A549 (cell line): ENCODE data around the gene AKAP9. TPM values are rescaled to one million over a fixed set of nuclear protein-coding genes. Genes with fewer than 3 reads are reported as not detected.

Source experiments
- ATAC-seq, 2 experiments: fragments of 200-7000 bp in 1 of 2; fragments of >200 bp in 1 of 2; cut with Nextera tagmentation in 1 of 2; cut with Tn5 transposase in 1 of 2; 3 replicates each; pipeline versions ENCODE4 v1.8.0 to v1.9.1; 2018 to 2020; ENCODE audit warnings: mild to moderate bottlenecking in 1 of 2, moderate library complexity in 1 of 2
- CTCF ChIA-PET: fragments of 300-600 bp; sonication (Branson Sonifier 250); formaldehyde crosslinking; extraction: SDS; loops from one replicate; lab custom pipeline; 2021; ENCODE audit warnings: antibody characterized with exemption, inconsistent platforms; lab: Yijun Ruan, JAX
- POLR2A ChIA-PET: fragments of 350-600 bp; formaldehyde crosslinking; extraction: SDS; loops from one replicate; lab custom pipeline; 2021; ENCODE audit warnings: antibody characterized with exemption, inconsistent platforms; lab: Yijun Ruan, JAX
- DNase-seq, 2 experiments: peaks; one replicate each; pipeline versions ENCODE4 v3.0.0 to v3.0.0-alpha.2; 2011 to 2016; ENCODE audit warnings: low read depth in 1 of 2, low spot score in 1 of 2
- FAIRE-seq: peaks from 2 replicates; lab custom pipeline; 2011; peaks lifted over from hg19 to GRCh38; lab: Jason Lieb, UNC
- H3K27ac ChIP-seq, 2 experiments: fragments of >200 bp; sonication (Bioruptor Twin); formaldehyde crosslinking; 3 replicates each; pipeline ENCODE4 v1.5.1; 2016 to 2017
- H3K4me1 ChIP-seq: fragments of >200 bp; sonication (Bioruptor Twin); formaldehyde crosslinking; 3 replicates; pipeline ENCODE4 v1.6.1; 2016
- H3K4me2 ChIP-seq: fragments of >200 bp; sonication (Bioruptor Twin); formaldehyde crosslinking; 3 replicates; pipeline ENCODE4 v1.6.1; 2016
- H3K4me3 ChIP-seq: fragments of >200 bp; sonication (Bioruptor Twin); formaldehyde crosslinking; 3 replicates; pipeline ENCODE4 v1.5.1; 2016
- H3K9me3 ChIP-seq: fragments of >200 bp; sonication (Bioruptor Twin); formaldehyde crosslinking; 3 replicates; pipeline ENCODE4 v1.6.1; 2016
- CBX2 ChIP-seq: fragments of 200-600 bp; sonication (generic); IDR thresholded peaks from 2 replicates; pipeline ENCODE4 v1.6.1; 2016; ENCODE audit warnings: low read depth, mild to moderate bottlenecking, borderline replicate concordance
- CBX8 ChIP-seq: fragments of 200-600 bp; sonication (generic); IDR thresholded peaks from 2 replicates; pipeline ENCODE4 v1.6.1; 2016
- CHD2 ChIP-seq: fragments of 150-350 bp; IDR thresholded peaks from 2 replicates; pipeline ENCODE4 v1.6.1; 2014; ENCODE audit warnings: low read length; ENCODE audit not compliant: partially characterized antibody
- EP300 ChIP-seq, 2 experiments: fragments of >200 bp; sonication (Bioruptor Twin); formaldehyde crosslinking; IDR thresholded peaks; 2 replicates in 1 of 2; 3 replicates in 1 of 2; pipeline ENCODE4 v1.6.1; 2016 to 2017
- FOSL2 ChIP-seq, 2 experiments: fragments of 450-650 bp in 1 of 2; fragments of >200 bp in 1 of 2; sonication (Bioruptor Twin) in 1 of 2; formaldehyde crosslinking; IDR thresholded peaks; 2 replicates each; pipeline versions ENCODE4 v1.5.0 to v1.6.1; 2016 to 2020; ENCODE audit warnings: mild to moderate bottlenecking in 1 of 2, moderate library complexity in 1 of 2
- FOXS1 ChIP-seq: fragments of 250-450 bp; sonication (Bioruptor Pico); IDR thresholded peaks from 2 replicates; pipeline ENCODE4 v1.5.0; 2020; ENCODE audit warnings: mild to moderate bottlenecking, moderate library complexity
- HDAC2 ChIP-seq: fragments of 200-600 bp; sonication (generic); IDR thresholded peaks from 2 replicates; pipeline ENCODE4 v1.6.1; 2016
- HMGXB4 ChIP-seq: fragments of 250-450 bp; sonication (Bioruptor Pico); IDR thresholded peaks from 2 replicates; pipeline ENCODE4 v1.5.0; 2021; ENCODE audit warnings: mild to moderate bottlenecking, moderate library complexity, borderline replicate concordance
- HOXB13 ChIP-seq: fragments of 250-450 bp; sonication (Bioruptor Pico); IDR thresholded peaks from 2 replicates; pipeline ENCODE4 v1.5.0; 2020; ENCODE audit warnings: low read depth, mild to moderate bottlenecking, moderate library complexity
- HOXB5 ChIP-seq: fragments of 250-450 bp; sonication (Bioruptor Pico); IDR thresholded peaks from 2 replicates; pipeline ENCODE4 v1.5.0; 2020; ENCODE audit warnings: mild to moderate bottlenecking, moderate library complexity
- JUNB ChIP-seq: fragments of >200 bp; sonication (Bioruptor Twin); formaldehyde crosslinking; IDR thresholded peaks from 2 replicates; pipeline ENCODE4 v1.6.1; 2016
- MAFK ChIP-seq: fragments of 450-650 bp; IDR thresholded peaks from 2 replicates; pipeline ENCODE4 v1.6.1; 2014; ENCODE audit not compliant: partially characterized antibody
- MAX ChIP-seq: IDR thresholded peaks from 2 replicates; pipeline ENCODE4 v1.6.1; 2012
- MAZ ChIP-seq: fragments of 150-350 bp; IDR thresholded peaks from 2 replicates; pipeline ENCODE4 v1.6.1; 2014; ENCODE audit warnings: antibody characterized with exemption, low read depth, low read length, borderline replicate concordance
- NPAS2 ChIP-seq: fragments of 250-450 bp; sonication (Bioruptor Pico); IDR thresholded peaks from 2 replicates; pipeline ENCODE4 v1.8.0; 2022; ENCODE audit warnings: mild to moderate bottlenecking, moderate library complexity, borderline replicate concordance
- NR3C1 ChIP-seq: fragments of >200 bp; sonication (Bioruptor Twin); formaldehyde crosslinking; IDR thresholded peaks from 3 replicates; pipeline ENCODE4 v1.6.1; 2017
- POLR2A ChIP-seq: IDR thresholded peaks from 2 replicates; pipeline ENCODE4 v1.6.1; 2012; ENCODE audit warnings: mild to moderate bottlenecking, low read length
- POLR2AphosphoS2 ChIP-seq: conservative IDR thresholded peaks from 2 replicates; pipeline ENCODE4 v1.6.1; 2012; ENCODE audit warnings: low read length, improper control_type of control experiment, inconsistent platforms
- RAD21 ChIP-seq, 2 experiments: fragments of >200 bp in 1 of 2; sonication (Bioruptor Twin) in 1 of 2; formaldehyde crosslinking in 1 of 2; IDR thresholded peaks in 1 of 2; conservative IDR thresholded peaks in 1 of 2; 2 replicates in 1 of 2; 3 replicates in 1 of 2; pipeline ENCODE4 v1.6.1; 2012 to 2018; ENCODE audit warnings: inconsistent platforms in 1 of 2
- RCOR1 ChIP-seq: fragments of 150-350 bp; IDR thresholded peaks from 2 replicates; pipeline ENCODE4 v1.6.1; 2014; ENCODE audit warnings: antibody characterized with exemption, low read length, low read depth
- SMC3 ChIP-seq: fragments of >200 bp; sonication (Bioruptor Twin); formaldehyde crosslinking; IDR thresholded peaks from 3 replicates; pipeline ENCODE4 v1.6.1; 2018; ENCODE audit warnings: inconsistent platforms
- USF2 ChIP-seq: fragments of 450-650 bp; IDR thresholded peaks from 2 replicates; pipeline ENCODE4 v1.6.1; 2014; ENCODE audit warnings: antibody characterized with exemption
- ZC3H11A ChIP-seq: fragments of 450-650 bp; IDR thresholded peaks from 2 replicates; pipeline ENCODE4 v1.6.1; 2014; ENCODE audit warnings: antibody characterized with exemption, mild to moderate bottlenecking
- ZNF302 ChIP-seq: fragments of 250-450 bp; sonication (Bioruptor Pico); IDR thresholded peaks from 2 replicates; pipeline ENCODE4 v1.9.0; 2021; ENCODE audit warnings: inconsistent platforms, mild to moderate bottlenecking, moderate library complexity
- WGBS: methylation state at CpG from one replicate; pipeline ENCODE4 v1.1.6; 2017; ENCODE audit errors: missing lambda C conversion rate; 5-methylcytosine and 5-hydroxymethylcytosine counted together
- polyA plus RNA-seq, 4 experiments: library from polyadenylated mRNA; depleted of rRNA in 3 of 4; stranded (reverse); fragments of >200 nt; fragmentation: RNase III in 1 of 4; extraction: RNeasy Plus Mini Kit Qiagen cat#74134 plus additional on column Dnase treatment in 1 of 4; gene quantifications; 2 replicates in 3 of 4; 3 replicates in 1 of 4; pipeline ENCODE4 v1.2.3, GENCODE V29; 2011 to 2017
- TF ChIP-seq, protein P1 (sequence below): fragments of 250-450 bp; sonication (Bioruptor Pico); IDR thresholded peaks from 2 replicates; pipeline ENCODE4 v1.5.0; 2020; ENCODE audit warnings: low read depth, mild to moderate bottlenecking, moderate library complexity
- TF ChIP-seq, protein P2 (sequence below): fragments of >200 bp; sonication (Bioruptor Twin); formaldehyde crosslinking; IDR thresholded peaks from 3 replicates; pipeline ENCODE4 v1.6.1; 2016

AKAP9 gene
- polyA plus RNA-seq, 2 of the 4 experiments (the other 2 are of a cell fraction), result 11.7 to 32.3 TPM

DNA sequence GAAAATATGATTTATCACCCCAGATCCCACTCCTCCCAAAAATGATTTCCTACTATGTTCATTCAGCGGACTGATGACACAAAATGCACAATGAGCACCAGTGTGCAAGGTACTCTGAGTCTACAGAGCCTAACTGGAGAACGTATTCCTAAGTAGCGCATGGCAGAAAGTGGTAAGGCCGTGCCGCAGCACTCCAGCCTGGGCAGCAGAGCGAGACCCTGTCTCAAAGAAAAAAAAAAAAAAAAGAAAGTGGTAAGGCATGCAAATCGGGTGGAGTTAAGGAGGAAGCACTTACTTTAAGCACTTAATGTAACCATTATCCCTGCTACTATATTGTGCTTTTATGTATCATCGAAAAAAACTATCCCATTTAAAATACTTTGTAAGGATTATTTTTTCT is 168.2 kb downstream of the AKAP9 start:
- TF ChIP-seq POLR2A (no peak), HOXB5 (CRISPR knock-in tag) (no peak), JUNB (no peak), MAX (no peak), FOXS1 (no peak)
- TF ChIP-seq, protein P1, sequence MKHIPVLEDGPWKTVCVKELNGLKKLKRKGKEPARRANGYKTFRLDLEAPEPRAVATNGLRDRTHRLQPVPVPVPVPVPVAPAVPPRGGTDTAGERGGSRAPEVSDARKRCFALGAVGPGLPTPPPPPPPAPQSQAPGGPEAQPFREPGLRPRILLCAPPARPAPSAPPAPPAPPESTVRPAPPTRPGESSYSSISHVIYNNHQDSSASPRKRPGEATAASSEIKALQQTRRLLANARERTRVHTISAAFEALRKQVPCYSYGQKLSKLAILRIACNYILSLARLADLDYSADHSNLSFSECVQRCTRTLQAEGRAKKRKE (CRISPR knock-in tag), result no peak
- CTCF ChIA-PET, result no interaction called here
- no peak for FAIRE-seq

DNA sequence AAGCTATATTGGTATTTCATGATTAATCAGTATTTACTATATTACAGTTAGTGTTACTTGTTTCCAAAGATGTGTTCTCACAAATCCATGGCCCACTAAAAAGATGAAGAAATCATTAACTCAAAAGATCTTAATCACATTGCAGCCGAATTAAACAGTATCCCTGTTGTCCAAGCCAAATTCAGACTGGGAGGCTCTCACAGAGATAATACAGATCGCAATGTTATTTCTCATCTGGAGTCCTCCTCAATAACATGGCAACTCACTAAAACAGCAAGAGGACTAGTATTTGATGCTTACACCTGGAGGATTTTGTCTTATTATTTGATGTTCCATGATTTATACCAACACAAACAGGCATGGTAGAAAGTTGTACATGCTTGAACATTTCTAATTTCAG is 170.2 kb downstream of the AKAP9 start:
- Histone ChIP-seq H3K4me2 (no peak overlapping the region), H3K4me1 (no peaks in the 10 kb centered on the region), H3K4me3 (no peak overlapping the region), H3K9me3 (no peaks in the 10 kb centered on the region)
- CTCF ChIA-PET, result interaction anchor here (0.7 kb wide), 1 partner anchor 14 kb away, joined by 4 read pairs; no protein-coding TSS in a partner anchor
- no peak for ATAC-seq
- POLR2A ChIA-PET, result no interaction called here
- TF ChIP-seq RAD21 (conservative IDR thresholded peaks at IDR 0.05 in 1 of 2, IDR thresholded peaks at IDR 0.05 in 1 of 2) (no peak), NR3C1 (no peak), USF2 (no peak), RCOR1 (no peak), MAZ (no peak), HOXB5 (CRISPR knock-in tag) (no peak), CHD2 (no peak), SMC3 (no peak), CBX8 (no peak), ZNF302 (CRISPR knock-in tag) (no peak), POLR2AphosphoS2 (no peak), HDAC2 (no peak), HMGXB4 (CRISPR knock-in tag) (no peak), EP300 (IDR thresholded peaks at IDR 0.05) (no peak), MAX (no peak)
- TF ChIP-seq, all 56 proteins: peak for 0
- no peak overlapping the region for H3K27ac ChIP-seq
- FAIRE-seq, result no peak
- no peak for DNase-seq
- 89% methylated on average over 2 of the region's 2 CpGs for WGBS

More for the DNA sequence above, 168.2 kb downstream of the AKAP9 start:
- Histone ChIP-seq H3K4me3 (no peak overlapping the region), H3K27ac (no peak overlapping the region), H3K9me3 (no peaks in the 10 kb centered on the region), H3K4me1 (no peaks in the 10 kb centered on the region), H3K4me2 (no peak overlapping the region)
- DNase-seq, result no peak
- WGBS, result 91% methylated on average over 8 of the region's 8 CpGs
- POLR2A ChIA-PET, result no interaction called here
- ATAC-seq, result no peak

GRCh38 chr7:92115821-92116220 is 175.2 kb downstream of the AKAP9 start:
- Histone ChIP-seq H3K4me1 (no peaks in the 10 kb centered on the region), H3K4me3 (no peak overlapping the region), H3K27ac (no peak overlapping the region), H3K9me3 (no peaks in the 10 kb centered on the region), H3K4me2 (no peak overlapping the region)
- ChIA-PET POLR2A (no interaction called here), CTCF (no interaction called here)
- no peak for TF ChIP-seq HOXB13 (CRISPR knock-in tag)
- no peak for TF ChIP-seq JUNB
- TF ChIP-seq USF2, result no peak
- no peak for TF ChIP-seq ZC3H11A
- no peak for TF ChIP-seq NR3C1
- TF ChIP-seq CBX2, result no peak
- TF ChIP-seq, protein P2, sequence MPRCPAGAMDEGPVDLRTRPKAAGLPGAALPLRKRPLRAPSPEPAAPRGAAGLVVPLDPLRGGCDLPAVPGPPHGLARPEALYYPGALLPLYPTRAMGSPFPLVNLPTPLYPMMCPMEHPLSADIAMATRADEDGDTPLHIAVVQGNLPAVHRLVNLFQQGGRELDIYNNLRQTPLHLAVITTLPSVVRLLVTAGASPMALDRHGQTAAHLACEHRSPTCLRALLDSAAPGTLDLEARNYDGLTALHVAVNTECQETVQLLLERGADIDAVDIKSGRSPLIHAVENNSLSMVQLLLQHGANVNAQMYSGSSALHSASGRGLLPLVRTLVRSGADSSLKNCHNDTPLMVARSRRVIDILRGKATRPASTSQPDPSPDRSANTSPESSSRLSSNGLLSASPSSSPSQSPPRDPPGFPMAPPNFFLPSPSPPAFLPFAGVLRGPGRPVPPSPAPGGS, result no peak
- no peak for TF ChIP-seq FOSL2 (IDR thresholded peaks at IDR 0.05)
- no peak for TF ChIP-seq FOSL2 (CRISPR knock-in tag; IDR thresholded peaks at IDR 0.05)
- TF ChIP-seq NPAS2, result no peak
- TF ChIP-seq MAFK, result no peak
- no peak for ATAC-seq
- no peak for DNase-seq
- WGBS, result 90% methylated on average over 5 of the region's 5 CpGs
- FAIRE-seq, result no peak
